LNCaP clone FGC (cell line): ENCODE data around the gene LCMT2.

Source experiments
- DNase-seq: peaks from one replicate; pipeline ENCODE4 v3.0.0-alpha.2; 2011; ENCODE audit warnings: low read depth
- H3K4me3 ChIP-seq: 2 replicates; pipeline ENCODE4 v1.5.1; 2011; ENCODE audit warnings: mild to moderate bottlenecking, low read depth, low read length, control low read depth
- TF ChIP-seq, protein P1 (sequence below): IDR thresholded peaks from 2 replicates; pipeline ENCODE4 v1.5.1; 2012; ENCODE audit warnings: mild to moderate bottlenecking; ENCODE audit not compliant: control insufficient read depth, insufficient read depth; ENCODE audit errors: extremely low read depth

LCMT2 gene, protein sequence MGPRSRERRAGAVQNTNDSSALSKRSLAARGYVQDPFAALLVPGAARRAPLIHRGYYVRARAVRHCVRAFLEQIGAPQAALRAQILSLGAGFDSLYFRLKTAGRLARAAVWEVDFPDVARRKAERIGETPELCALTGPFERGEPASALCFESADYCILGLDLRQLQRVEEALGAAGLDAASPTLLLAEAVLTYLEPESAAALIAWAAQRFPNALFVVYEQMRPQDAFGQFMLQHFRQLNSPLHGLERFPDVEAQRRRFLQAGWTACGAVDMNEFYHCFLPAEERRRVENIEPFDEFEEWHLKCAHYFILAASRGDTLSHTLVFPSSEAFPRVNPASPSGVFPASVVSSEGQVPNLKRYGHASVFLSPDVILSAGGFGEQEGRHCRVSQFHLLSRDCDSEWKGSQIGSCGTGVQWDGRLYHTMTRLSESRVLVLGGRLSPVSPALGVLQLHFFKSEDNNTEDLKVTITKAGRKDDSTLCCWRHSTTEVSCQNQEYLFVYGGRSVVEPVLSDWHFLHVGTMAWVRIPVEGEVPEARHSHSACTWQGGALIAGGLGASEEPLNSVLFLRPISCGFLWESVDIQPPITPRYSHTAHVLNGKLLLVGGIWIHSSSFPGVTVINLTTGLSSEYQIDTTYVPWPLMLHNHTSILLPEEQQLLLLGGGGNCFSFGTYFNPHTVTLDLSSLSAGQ

DNA sequence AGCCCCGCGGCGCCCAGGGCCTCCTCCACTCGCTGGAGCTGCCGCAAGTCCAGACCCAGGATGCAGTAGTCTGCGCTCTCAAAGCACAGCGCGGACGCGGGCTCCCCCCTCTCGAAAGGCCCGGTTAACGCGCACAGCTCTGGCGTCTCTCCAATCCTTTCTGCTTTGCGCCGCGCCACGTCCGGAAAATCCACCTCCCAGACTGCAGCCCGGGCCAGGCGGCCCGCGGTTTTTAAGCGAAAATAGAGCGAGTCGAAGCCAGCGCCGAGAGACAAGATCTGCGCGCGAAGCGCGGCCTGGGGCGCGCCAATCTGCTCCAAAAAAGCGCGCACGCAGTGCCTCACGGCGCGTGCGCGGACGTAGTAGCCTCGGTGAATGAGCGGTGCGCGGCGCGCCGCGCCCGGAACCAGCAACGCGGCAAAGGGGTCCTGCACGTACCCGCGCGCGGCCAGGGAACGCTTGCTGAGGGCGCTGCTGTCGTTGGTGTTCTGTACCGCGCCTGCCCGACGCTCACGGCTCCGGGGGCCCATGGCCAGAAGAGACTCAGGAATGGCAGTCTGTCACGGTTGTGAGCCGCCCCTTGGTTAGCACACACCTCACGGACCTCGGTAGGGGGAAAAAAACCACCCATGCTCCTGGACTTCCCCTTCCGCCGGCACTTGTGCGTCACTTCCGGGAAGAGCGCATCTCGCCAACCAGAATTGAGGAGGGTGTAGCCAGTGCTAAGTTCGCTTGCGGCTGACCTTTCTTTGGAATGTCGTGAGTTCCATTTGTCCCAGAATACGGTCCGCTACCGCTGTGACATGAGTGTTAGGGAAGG lies at the start of gene LCMT2:
Gene LCMT2, minus strand, starts transcription at position 614 of the 820 bp plus-strand sequence. Its CDS starts 84 bp downstream, at position 530.
- TF ChIP-seq, protein P1, sequence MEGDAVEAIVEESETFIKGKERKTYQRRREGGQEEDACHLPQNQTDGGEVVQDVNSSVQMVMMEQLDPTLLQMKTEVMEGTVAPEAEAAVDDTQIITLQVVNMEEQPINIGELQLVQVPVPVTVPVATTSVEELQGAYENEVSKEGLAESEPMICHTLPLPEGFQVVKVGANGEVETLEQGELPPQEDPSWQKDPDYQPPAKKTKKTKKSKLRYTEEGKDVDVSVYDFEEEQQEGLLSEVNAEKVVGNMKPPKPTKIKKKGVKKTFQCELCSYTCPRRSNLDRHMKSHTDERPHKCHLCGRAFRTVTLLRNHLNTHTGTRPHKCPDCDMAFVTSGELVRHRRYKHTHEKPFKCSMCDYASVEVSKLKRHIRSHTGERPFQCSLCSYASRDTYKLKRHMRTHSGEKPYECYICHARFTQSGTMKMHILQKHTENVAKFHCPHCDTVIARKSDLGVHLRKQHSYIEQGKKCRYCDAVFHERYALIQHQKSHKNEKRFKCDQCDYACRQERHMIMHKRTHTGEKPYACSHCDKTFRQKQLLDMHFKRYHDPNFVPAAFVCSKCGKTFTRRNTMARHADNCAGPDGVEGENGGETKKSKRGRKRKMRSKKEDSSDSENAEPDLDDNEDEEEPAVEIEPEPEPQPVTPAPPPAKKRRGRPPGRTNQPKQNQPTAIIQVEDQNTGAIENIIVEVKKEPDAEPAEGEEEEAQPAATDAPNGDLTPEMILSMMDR, result no peak
- peak; percentile 92 for DNase-seq
- H3K4me3 ChIP-seq, result peak within 1 kb of the TSS; percentile 94

DNA sequence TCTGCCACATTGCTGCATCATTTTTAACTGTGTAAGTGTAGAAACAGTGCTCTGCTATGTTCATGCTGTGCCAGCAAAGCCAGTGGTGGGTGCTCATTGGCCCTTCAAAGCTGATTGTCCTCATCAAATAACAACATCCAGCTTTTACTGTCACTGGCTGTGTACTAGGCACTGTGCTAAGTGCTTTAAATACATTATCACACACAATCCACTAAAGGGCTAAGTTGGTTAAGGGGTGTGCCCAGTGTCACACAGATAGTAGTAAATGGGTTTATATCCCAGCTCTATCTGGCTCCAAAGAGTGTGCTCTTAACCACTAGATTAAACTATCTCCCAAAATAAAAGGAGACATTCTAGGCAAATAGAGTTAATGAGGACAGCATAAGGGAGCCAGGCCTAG lies 48.2 kb upstream of the LCMT2 start:
- TF ChIP-seq, protein P1, result no peak
- no peak for DNase-seq
- no peak overlapping the region for H3K4me3 ChIP-seq

DNA sequence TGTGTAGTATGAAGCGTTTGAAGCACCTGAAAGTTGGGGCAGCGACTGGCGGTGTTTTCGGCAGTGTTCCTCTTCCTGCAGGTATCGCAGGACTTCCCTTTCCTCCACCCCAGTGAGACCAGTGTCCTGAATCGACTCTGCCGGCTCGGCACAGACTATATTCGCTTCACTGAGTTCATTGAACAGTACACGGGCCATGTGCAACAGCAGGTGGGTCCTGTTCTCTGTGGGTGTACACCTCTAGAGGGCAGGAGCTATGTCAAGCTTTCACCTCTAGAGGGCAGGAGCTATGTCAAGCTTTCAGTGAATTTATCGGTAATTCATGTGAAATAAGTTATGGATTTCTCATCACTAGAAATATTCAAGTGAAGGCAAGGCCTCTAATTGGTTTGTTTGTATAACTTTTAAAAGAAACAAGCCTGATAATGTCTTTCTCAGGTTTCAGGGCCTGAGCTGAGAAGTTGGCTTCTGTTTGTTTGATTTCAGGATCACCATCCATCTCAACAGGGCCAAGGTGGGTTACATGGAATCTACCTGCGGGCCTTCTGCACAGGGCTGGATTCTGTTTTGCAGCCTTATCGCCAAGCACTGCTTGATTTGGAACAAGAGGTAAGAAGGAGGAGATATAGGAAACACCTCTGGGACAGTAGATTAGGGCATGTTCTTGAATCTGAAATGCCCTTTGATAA lies 45.8 kb upstream of the LCMT2 start:
- no peak overlapping the region for H3K4me3 ChIP-seq
- no peak for DNase-seq
- TF ChIP-seq, protein P1, result peak; percentile 64

GRCh38 chr15:43370975-43371974 lies 40.9 kb upstream of the LCMT2 start, which contains the start of the genes TUBGCP4 and ZSCAN29:
Gene TUBGCP4 (plus strand): TSS chr15:43371101. CDS start chr15:43371355, 254 bp downstream.
Gene ZSCAN29 (minus strand): TSS chr15:43371043. CDS start chr15:43369913, 1,130 bp downstream.
- TF ChIP-seq, protein P1, result peak; percentile 39
- H3K4me3 ChIP-seq, result peak within 1 kb of the TSS; percentile 73
- DNase-seq, result no peak

GRCh38 chr15:43370310-43370974 lies 40.1 kb upstream of the LCMT2 start:
- H3K4me3 ChIP-seq, result peak overlapping the region; percentile 73
- no peak for DNase-seq
- TF ChIP-seq, protein P1, result no peak
